ENCODE results near the gene ETV4.

GRCh38 chr17:43543771-43544575 is 2.2 kb downstream of the ETV4 start:
- TF ChIP-seq CTCF (IDR thresholded peaks at IDR 0.05) (no peak), EP300 (IDR thresholded peaks at IDR 0.05) (no peak)

Measured in sigmoid colon (tissue), 4 donors.